GM10248 (cell line): ENCODE data around the gene CD36.
"Not testable (repeated sequence)": the region's sequence is repeated elsewhere in the genome, so short reads cannot be mapped to it uniquely, and the experiment has no call there.

ENCODE experiments used
- CTCF ChIA-PET: fragments of 300-600 bp; sonication (Branson Sonifier 250); formaldehyde crosslinking; extraction: SDS; loops from one replicate; lab custom pipeline; 2021; ENCODE audit warnings: antibody characterized with exemption; lab: Yijun Ruan, JAX
- POLR2A ChIA-PET: fragments of 350-650 bp; sonication (Branson Sonifier 250); formaldehyde crosslinking; extraction: SDS; loops from one replicate; lab custom pipeline; 2020; ENCODE audit warnings: antibody characterized with exemption; lab: Yijun Ruan, JAX
- DNase-seq: peaks from one replicate; pipeline ENCODE4 v3.0.0; 2012; ENCODE audit errors: extremely low spot score
- CTCF ChIP-seq: IDR thresholded peaks from 2 replicates; pipeline ENCODE4 v1.5.1; 2012; ENCODE audit warnings: mild to moderate bottlenecking, low read depth; ENCODE audit errors: extremely low read depth, missing control alignments, control extremely low read depth

The CD36 gene

DNA sequence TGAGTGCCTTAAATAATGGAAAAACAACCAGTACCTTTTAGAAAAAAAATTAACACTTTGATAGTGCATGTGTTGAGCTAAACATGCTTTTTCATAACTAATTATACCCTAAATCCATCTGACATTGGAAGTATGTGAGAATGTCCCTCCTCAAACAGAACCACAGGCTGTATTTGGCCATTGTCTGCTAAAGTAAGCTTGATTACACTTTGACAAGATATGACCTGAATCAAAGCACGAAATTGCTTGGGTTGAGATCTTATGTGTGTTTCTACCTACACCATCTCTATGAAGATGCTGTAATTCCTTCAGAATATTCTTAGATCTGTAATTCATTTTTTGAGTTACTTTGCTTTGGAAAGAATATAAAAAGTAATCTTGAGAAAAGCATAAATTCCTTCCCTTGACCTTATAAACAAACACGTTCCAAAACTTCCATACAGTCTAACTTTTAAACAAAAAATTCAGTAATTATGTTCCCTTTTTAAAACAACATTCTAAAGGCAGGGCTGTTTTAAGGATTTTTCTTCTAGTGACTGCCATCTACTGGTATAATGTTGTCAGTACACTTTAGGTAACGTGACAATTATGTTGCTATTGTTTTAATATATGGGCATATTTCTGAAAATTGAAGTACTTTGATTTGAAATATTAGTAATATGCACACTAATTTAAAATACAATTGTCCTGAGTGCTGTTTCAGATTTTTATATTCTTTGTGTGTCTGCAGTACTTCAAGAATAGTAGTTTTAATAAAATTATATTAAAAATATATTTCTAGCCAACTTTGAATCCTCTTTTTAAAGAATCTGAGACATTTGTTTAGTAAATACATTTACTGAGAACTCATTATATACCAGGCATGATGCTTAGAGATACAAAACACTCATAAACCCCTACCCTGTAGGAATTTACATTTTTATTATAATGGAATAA, 20.9 kb downstream of the CD36 start:
- ChIA-PET CTCF (interaction anchor here (0.7 to 1.7 kb wide), 14 partner anchors 8 to 809 kb away, joined by 3 to 12 read pairs (median 4); no protein-coding TSS in a partner anchor), POLR2A (no interaction called here)
- peak; percentile 24 for DNase-seq
- TF ChIP-seq CTCF = peak; percentile 60

- ChIA-PET POLR2A (no interaction called here), CTCF (no interaction called here)
- DNase-seq = no peak
- no peak for TF ChIP-seq CTCF
Measured at GRCh38 chr7:80660939-80661338, 22.5 kb downstream of the CD36 start.

DNA sequence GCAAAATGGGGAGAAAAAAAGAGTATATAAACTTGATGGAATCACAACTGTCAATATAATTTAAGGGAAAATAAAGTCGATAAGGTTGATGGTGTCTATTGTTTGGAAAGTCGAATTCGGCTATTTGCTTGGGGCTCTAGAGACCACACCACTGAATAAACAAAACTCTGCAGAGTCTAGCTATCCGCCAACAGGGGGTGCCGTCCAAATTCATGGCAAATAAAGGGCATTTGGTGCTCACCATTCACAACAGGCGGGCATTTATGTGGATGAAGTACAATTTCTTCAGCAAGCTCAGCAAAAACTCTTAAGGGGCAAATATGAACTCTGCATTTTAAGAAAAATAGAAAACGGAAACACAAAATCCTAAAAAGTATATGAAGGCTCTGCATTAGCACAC, 23.3 kb downstream of the CD36 start:
- CTCF ChIA-PET = interaction anchor here (1.2 to 2.8 kb wide), 2 partner anchors 10 to 233 kb away, joined by 3 to 11 read pairs; no protein-coding TSS in a partner anchor
- no peak for DNase-seq
- no peak for TF ChIP-seq CTCF
- POLR2A ChIA-PET = interaction anchor here (0.5 kb wide), 1 partner anchor 839 kb away, joined by 3 read pairs; no protein-coding TSS in a partner anchor

GRCh38 chr7:80662252-80662651, 23.8 kb downstream of the CD36 start:
- POLR2A ChIA-PET = interaction anchor here (0.5 kb wide), 1 partner anchor 838 kb away, joined by 3 read pairs; no protein-coding TSS in a partner anchor
- CTCF ChIA-PET = interaction anchor here (1.2 to 2.8 kb wide), 4 partner anchors 10 to 234 kb away, joined by 3 to 11 read pairs (median 4); no protein-coding TSS in a partner anchor
- no peak for TF ChIP-seq CTCF
- DNase-seq = no peak

DNA sequence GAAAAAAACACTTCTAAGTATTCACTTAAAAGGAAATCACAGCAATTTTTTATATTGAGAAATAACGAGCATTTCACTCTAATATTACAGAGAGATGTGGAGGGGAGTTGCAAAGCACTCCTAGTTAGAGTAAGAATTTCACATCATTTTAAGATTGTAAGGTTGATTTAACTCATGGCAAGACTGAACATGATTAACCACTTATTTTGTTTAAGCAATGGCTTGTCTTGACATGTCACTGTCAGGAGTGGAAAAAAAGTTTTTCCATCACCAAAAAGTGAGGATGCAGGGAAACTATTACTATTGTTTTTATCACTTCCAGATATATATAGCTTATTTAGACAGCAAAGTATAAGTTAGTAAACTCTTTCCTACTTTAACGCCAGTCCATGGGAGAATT, 27.1 kb downstream of the CD36 start:
- TF ChIP-seq CTCF = no peak
- DNase-seq = no peak
- ChIA-PET CTCF (interaction anchor here (1.5 kb wide), 1 partner anchor 10 kb away, joined by 5 read pairs; no protein-coding TSS in a partner anchor), POLR2A (no interaction called here)

GRCh38 chr7:80666376-80666775, 27.9 kb downstream of the CD36 start:
- ChIA-PET POLR2A (no interaction called here), CTCF (interaction anchor here (1.1 to 1.7 kb wide), 2 partner anchors 8 to 10 kb away, joined by 4 to 5 read pairs; no protein-coding TSS in a partner anchor)
- no peak for DNase-seq
- no peak for TF ChIP-seq CTCF

DNA sequence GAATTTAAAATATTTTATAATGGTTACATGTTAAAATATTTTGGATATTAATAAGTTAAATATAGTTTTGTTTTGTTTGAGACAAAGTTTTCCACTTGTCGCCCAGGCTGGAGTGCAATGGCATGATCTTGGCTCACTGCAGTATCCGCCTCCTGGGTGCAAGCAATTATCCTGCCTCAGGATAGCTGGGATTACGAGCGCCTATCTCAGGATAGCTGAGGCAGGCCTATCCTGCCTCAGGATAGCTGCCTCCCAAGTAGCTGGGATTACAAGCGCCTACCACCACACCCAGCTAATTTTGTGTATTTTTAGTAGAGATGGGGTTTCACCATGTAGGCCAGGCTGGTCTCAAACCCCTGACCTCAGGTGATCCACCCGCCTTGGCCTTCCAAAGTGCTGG, 30.9 kb downstream of the CD36 start:
- DNase-seq, POLR2A ChIA-PET: not testable (repeated sequence)
- CTCF ChIA-PET = interaction anchor here (1.4 kb wide), 1 partner anchor 11 kb away, joined by 6 read pairs; no protein-coding TSS in a partner anchor
